ENCODE measurements around the gene SH2D2A. TPM values are rescaled to one million over a fixed set of nuclear protein-coding genes. Genes with fewer than 3 reads are reported as not detected.
"Not testable (repeated sequence)": the region's sequence is repeated elsewhere in the genome, so short reads cannot be mapped to it uniquely, and the experiment has no call there.

Gene SH2D2A
- total and polyA plus RNA-seq, 8 donors, result 0.36 to 4.4 (median 0.69) TPM

DNA sequence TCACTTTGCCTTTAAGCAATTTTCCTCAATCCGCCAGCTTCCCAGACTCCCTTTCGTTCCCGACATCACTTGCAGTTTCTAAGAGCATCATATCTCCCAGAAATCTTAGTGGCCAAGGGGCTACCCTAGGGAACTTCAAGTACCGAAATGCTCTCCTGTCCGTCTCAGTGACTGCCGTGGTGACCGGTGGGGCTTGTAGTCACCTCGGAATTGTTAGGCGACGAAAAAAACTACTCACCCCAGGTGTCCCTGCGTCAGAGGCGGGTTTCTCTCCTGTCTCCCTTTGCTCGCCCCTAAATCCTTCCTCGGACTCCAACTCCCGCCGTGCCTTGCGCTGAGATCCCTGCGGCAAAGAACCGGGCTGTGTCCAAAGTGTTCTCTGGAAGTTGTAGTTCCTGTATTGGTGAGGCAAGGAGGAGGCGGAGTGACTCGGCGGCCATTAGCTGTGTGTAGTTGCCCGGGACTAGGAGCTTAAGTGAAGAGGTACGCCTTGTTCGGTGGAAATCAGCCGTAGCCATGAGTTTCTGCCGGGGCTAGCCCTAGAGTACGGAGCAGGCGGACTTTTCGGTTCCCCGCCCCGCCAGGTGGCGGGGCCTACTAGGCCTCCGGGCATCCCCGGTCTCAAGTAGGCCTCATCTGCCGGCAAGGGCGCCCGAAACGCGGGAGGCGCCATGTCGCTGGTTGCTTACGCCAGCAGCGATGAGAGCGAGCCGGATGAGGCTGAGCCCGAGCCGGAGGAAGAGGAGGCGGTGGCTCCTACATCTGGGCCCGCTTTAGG is 49.4 kb downstream of the SH2D2A start, which contains the start of gene PRCC:
PRCC (plus strand) TSS at position 435 of the 778 bp plus-strand sequence; CDS start at position 672, 237 bp downstream.
- intact Hi-C loops (cut with DNase I), result no loop called here
- no peaks in the 10 kb centered on the region for H3K9me3 ChIP-seq
- TF ChIP-seq, protein P1, sequence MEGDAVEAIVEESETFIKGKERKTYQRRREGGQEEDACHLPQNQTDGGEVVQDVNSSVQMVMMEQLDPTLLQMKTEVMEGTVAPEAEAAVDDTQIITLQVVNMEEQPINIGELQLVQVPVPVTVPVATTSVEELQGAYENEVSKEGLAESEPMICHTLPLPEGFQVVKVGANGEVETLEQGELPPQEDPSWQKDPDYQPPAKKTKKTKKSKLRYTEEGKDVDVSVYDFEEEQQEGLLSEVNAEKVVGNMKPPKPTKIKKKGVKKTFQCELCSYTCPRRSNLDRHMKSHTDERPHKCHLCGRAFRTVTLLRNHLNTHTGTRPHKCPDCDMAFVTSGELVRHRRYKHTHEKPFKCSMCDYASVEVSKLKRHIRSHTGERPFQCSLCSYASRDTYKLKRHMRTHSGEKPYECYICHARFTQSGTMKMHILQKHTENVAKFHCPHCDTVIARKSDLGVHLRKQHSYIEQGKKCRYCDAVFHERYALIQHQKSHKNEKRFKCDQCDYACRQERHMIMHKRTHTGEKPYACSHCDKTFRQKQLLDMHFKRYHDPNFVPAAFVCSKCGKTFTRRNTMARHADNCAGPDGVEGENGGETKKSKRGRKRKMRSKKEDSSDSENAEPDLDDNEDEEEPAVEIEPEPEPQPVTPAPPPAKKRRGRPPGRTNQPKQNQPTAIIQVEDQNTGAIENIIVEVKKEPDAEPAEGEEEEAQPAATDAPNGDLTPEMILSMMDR (IDR thresholded peaks at IDR 0.05), result no peak
- H3K4me1 ChIP-seq, result peaks cover 19 to 52% of the 10 kb centered on the region in 2 donors
- DNase-seq (peak; percentile 98 to 100 (median 98)), ATAC-seq (peak; percentile 96)
- peaks cover 0 to 13% of the 10 kb centered on the region in 2 donors for H3K36me3 ChIP-seq
- no peaks in the 10 kb centered on the region for H3K27me3 ChIP-seq
- peak within 1 kb of the TSS; percentile 90 to 97 for H3K4me3 ChIP-seq
- peak within 1 kb of the TSS; percentile 88 to 92 for H3K27ac ChIP-seq

DNA sequence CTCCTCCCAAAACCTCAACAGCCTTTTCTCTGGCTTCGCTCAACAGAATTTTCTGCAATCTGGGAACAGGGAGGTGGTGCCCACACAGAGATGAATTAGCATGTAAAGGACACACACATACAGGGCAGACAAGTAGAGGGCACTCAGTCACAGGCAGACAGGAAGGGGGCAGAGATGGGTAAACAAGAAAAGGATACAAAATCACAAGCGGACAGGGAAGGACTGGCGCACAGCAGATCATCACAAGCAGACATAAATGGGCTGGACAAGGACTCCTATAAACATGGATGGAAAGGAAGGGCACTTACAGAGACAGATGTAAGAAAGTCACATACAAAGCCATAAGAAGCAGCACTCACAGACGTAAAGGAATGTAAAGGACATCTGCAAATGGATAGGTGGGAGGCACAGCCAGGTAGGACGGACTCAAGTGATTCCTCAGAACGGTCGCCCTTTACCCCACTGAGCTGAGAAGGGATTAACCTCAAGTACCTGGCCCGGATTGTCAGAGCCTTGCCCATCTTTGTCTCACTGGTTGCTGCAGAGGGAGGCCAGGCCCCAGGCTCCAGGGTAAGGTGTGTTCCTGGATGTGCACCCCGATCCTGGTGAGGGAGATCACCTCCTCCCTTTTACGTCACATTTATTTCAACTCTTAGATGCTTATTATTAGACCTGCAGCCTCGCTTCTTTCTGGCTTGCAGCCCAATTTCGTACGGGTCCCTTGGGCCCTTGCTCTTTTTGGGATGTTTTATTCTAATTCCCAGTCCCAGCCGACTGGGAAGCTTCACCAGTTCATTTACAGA is 50.1 kb downstream of the SH2D2A start:
- TF ChIP-seq, protein P1 (IDR thresholded peaks at IDR 0.05), result no peak
- no peaks in the 10 kb centered on the region for H3K27me3 ChIP-seq
- intact Hi-C loops (cut with DNase I), result no loop called here
- H3K9me3 ChIP-seq, result no peaks in the 10 kb centered on the region
- ATAC-seq, result peak; percentile 17
- peaks cover 0 to 13% of the 10 kb centered on the region in 2 donors for H3K36me3 ChIP-seq
- peaks cover 19 to 47% of the 10 kb centered on the region in 2 donors for H3K4me1 ChIP-seq
- peak overlapping the region; percentile 88 to 92 for H3K27ac ChIP-seq
- DNase-seq, result peak in 1 of 4 donors; percentile 47
- H3K4me3 ChIP-seq, result peak overlapping the region; percentile 47 to 97

DNA sequence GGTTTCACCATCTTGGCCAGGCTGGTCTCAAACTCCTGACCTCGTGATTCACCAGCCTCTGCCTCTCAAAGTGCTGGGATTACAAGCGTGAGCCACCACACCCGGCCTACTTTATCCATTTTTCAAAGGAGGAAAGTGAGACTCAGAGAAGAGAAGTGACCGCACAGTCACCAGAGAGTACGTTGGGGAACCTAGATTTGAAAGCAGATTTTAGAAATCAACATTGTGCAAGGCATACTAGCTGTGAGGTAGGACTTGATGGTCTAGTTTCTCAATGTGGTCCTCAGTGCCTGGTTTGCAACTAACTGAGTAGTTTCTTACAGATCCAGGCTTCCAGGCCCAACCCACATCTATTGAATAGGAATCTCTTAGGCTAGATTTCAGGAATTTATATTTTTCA is 51.0 kb downstream of the SH2D2A start:
- no peaks in the 10 kb centered on the region for H3K9me3 ChIP-seq
- H3K36me3 ChIP-seq, result peaks cover 0 to 4% of the 10 kb centered on the region in 2 donors
- intact Hi-C loops (cut with DNase I), result no loop called here
- TF ChIP-seq, protein P1 (IDR thresholded peaks at IDR 0.05), result no peak
- no peak for ATAC-seq
- peak overlapping the region in 1 of 2 donors; percentile 92 for H3K27ac ChIP-seq
- DNase-seq, result no peak
- H3K4me3 ChIP-seq, result peak overlapping the region in 1 of 2 donors; percentile 97
- peaks cover 19 to 40% of the 10 kb centered on the region in 2 donors for H3K4me1 ChIP-seq
- no peaks in the 10 kb centered on the region for H3K27me3 ChIP-seq

DNA sequence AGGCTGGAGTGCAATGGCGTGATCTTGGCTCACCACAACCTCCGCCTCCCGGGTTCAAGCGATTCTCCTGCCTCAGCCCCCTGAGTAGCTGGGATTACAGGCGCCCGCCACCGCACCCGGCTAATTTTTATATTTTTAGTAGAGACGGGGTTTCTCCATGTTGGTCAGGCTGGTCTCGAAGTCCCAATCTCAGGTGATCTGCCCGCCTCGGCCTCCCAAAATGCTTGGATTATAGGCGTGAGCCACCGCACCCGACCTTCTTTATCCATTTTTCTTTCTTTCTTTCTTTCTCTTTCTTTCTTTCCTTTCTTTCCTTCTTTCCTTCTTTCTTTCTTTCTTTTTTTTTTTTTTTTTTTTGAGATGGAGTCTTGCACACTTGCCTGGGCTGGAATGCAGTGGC is 51.5 kb downstream of the SH2D2A start:
- H3K9me3 ChIP-seq; DNase-seq; ATAC-seq; H3K27me3 ChIP-seq; H3K4me3 ChIP-seq; intact Hi-C loops (cut with DNase I); H3K27ac ChIP-seq; H3K36me3 ChIP-seq: not testable (repeated sequence)
- peaks cover 19 to 34% of the 10 kb centered on the region in 2 donors for H3K4me1 ChIP-seq

DNA sequence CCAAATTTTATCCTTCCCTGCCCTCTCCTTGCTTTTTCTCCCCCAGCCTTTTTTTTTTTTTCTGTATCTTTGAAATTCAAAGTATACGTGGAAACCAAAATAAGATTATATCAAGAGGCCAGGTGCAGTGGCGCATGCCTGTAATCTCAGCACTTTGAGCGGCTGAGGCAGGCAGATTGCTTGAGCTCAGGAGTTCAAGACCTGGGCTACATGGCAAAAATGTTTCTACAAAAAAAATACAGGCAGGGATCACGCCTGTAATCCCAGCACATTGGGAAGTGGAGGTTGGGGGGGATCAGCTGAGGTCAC is 55.9 kb downstream of the SH2D2A start:
- intact Hi-C loops (cut with DNase I), result no loop called here
- H3K4me1 ChIP-seq, result peaks cover 0 to 3% of the 10 kb centered on the region in 2 donors
- TF ChIP-seq, protein P1 (IDR thresholded peaks at IDR 0.05), result no peak
- no peak overlapping the region for H3K4me3 ChIP-seq
- H3K27me3 ChIP-seq, result no peaks in the 10 kb centered on the region
- H3K27ac ChIP-seq, result no peak overlapping the region
- ATAC-seq, result no peak
- no peak for DNase-seq
- no peaks in the 10 kb centered on the region for H3K36me3 ChIP-seq
- no peaks in the 10 kb centered on the region for H3K9me3 ChIP-seq
